Osteocyte (in vitro differentiated cells): ENCODE results near the gene SERPINI1. TPM values are rescaled to one million over a fixed set of nuclear protein-coding genes. Genes with fewer than 3 reads are reported as not detected.

Source experiments
- DNase-seq: peaks from one replicate; pipeline ENCODE4 v3.0.0; 2021; ENCODE audit warnings: mixed read lengths; ENCODE audit not compliant: unreplicated experiment; ENCODE audit errors: extremely low spot score
- H3K27ac Mint-ChIP-seq: one replicate; pipeline ENCODE4 v1.8.0; 2021; ENCODE audit warnings: mild to moderate bottlenecking, mixed read lengths; ENCODE audit not compliant: unreplicated experiment
- H3K27me3 Mint-ChIP-seq: one replicate; pipeline ENCODE4 v1.8.0; 2021; ENCODE audit warnings: mixed read lengths; ENCODE audit not compliant: unreplicated experiment
- H3K36me3 Mint-ChIP-seq: one replicate; pipeline ENCODE4 v1.8.0; 2021; ENCODE audit warnings: mixed read lengths; ENCODE audit not compliant: unreplicated experiment
- H3K4me1 Mint-ChIP-seq: one replicate; pipeline ENCODE4 v1.8.0; 2021; ENCODE audit warnings: mixed read lengths; ENCODE audit not compliant: unreplicated experiment
- H3K4me3 Mint-ChIP-seq: one replicate; pipeline ENCODE4 v1.8.0; 2021; ENCODE audit warnings: mild to moderate bottlenecking, moderate library complexity, mixed read lengths; ENCODE audit not compliant: unreplicated experiment
- H3K9me3 Mint-ChIP-seq: one replicate; pipeline ENCODE4 v1.8.0; 2021; ENCODE audit warnings: mixed read lengths; ENCODE audit not compliant: unreplicated experiment
- total RNA-seq: library from RNA; stranded (reverse); gene quantifications from 2 replicates; pipeline ENCODE4 v1.2.1, GENCODE V29; 2021
- TF ChIP-seq, protein P1 (sequence below): fragments of 200-600 bp; sonication (generic); IDR thresholded peaks from 2 replicates; pipeline ENCODE4 v1.5.0; 2021; ENCODE audit warnings: antibody characterized with exemption, mild to moderate bottlenecking, moderate library complexity

Gene SERPINI1
- total RNA-seq, 1 donor from 2014 or later = 0.35 TPM

GRCh38 chr3:167738037-167738436 lies 2.5 kb downstream of the SERPINI1 start:
- no peaks in the 10 kb centered on the region for H3K9me3 Mint-ChIP-seq
- H3K27ac Mint-ChIP-seq = no peak overlapping the region
- peaks cover 21% of the 10 kb centered on the region for H3K27me3 Mint-ChIP-seq
- DNase-seq = no peak
- no peak overlapping the region for H3K4me3 Mint-ChIP-seq
- TF ChIP-seq, protein P1, sequence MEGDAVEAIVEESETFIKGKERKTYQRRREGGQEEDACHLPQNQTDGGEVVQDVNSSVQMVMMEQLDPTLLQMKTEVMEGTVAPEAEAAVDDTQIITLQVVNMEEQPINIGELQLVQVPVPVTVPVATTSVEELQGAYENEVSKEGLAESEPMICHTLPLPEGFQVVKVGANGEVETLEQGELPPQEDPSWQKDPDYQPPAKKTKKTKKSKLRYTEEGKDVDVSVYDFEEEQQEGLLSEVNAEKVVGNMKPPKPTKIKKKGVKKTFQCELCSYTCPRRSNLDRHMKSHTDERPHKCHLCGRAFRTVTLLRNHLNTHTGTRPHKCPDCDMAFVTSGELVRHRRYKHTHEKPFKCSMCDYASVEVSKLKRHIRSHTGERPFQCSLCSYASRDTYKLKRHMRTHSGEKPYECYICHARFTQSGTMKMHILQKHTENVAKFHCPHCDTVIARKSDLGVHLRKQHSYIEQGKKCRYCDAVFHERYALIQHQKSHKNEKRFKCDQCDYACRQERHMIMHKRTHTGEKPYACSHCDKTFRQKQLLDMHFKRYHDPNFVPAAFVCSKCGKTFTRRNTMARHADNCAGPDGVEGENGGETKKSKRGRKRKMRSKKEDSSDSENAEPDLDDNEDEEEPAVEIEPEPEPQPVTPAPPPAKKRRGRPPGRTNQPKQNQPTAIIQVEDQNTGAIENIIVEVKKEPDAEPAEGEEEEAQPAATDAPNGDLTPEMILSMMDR = no peak
- H3K36me3 Mint-ChIP-seq = no peaks in the 10 kb centered on the region
- H3K4me1 Mint-ChIP-seq = no peaks in the 10 kb centered on the region

DNA sequence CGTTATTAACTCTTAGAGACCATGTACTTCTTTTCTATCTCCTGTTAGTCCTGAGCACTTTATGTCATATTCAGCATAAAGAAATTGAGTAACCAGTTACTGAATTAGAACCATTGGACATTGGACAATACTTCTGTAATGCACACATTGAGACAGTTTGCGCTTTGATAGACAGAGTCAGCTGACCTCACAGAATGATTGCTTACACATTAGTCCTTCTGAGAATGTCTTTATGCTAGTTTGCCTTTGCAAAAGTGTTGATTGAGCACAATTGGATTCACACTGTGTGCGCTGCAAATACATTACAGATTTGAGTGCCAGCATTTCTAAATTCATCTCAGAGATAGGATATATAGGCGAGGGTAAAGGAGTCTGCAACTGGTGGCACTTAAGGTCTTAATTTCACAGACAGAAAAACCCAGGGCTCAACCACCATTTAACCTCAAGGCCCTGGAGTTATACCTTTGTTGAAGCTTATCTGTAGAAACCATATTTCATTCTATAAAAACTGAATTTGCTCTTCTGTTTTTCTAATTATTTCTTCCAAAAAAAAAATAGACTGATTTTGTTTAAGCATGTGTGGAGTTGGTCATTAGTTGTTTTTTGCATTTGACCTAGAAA lies 3.8 kb downstream of the SERPINI1 start:
- no peaks in the 10 kb centered on the region for H3K36me3 Mint-ChIP-seq
- peaks cover 21% of the 10 kb centered on the region for H3K27me3 Mint-ChIP-seq
- no peak overlapping the region for H3K27ac Mint-ChIP-seq
- TF ChIP-seq, protein P1 = no peak
- H3K4me3 Mint-ChIP-seq = no peak overlapping the region
- H3K4me1 Mint-ChIP-seq = no peaks in the 10 kb centered on the region
- H3K9me3 Mint-ChIP-seq = no peaks in the 10 kb centered on the region
- no peak for DNase-seq

GRCh38 chr3:167740961-167741587 lies 5.6 kb downstream of the SERPINI1 start:
- TF ChIP-seq, protein P1 = peak; percentile 58
- Mint-ChIP-seq H3K27me3 (peaks cover 23% of the 10 kb centered on the region), H3K27ac (no peak overlapping the region), H3K36me3 (no peaks in the 10 kb centered on the region), H3K4me1 (no peaks in the 10 kb centered on the region), H3K9me3 (no peaks in the 10 kb centered on the region), H3K4me3 (no peak overlapping the region)
- no peak for DNase-seq

- TF ChIP-seq, protein P1 = no peak
Observed at GRCh38 chr3:167742338-167742737, 6.8 kb downstream of the SERPINI1 start.

GRCh38 chr3:167743799-167744198 lies 8.3 kb downstream of the SERPINI1 start:
- no peak for DNase-seq
- H3K4me1 Mint-ChIP-seq = no peaks in the 10 kb centered on the region
- H3K36me3 Mint-ChIP-seq = no peaks in the 10 kb centered on the region
- TF ChIP-seq, protein P1 = no peak
- no peaks in the 10 kb centered on the region for H3K9me3 Mint-ChIP-seq
- H3K27me3 Mint-ChIP-seq = peaks cover 16% of the 10 kb centered on the region
- no peak overlapping the region for H3K27ac Mint-ChIP-seq
- no peak overlapping the region for H3K4me3 Mint-ChIP-seq

More at GRCh38 chr3:167742338-167742737, 6.8 kb downstream of the SERPINI1 start:
- Mint-ChIP-seq H3K27me3 (peaks cover 24% of the 10 kb centered on the region), H3K9me3 (no peaks in the 10 kb centered on the region), H3K4me3 (no peak overlapping the region), H3K4me1 (no peaks in the 10 kb centered on the region), H3K36me3 (no peaks in the 10 kb centered on the region), H3K27ac (no peak overlapping the region)
- DNase-seq = no peak
